Measurements from ENCODE around the gene SYCE3. TPM values are rescaled to one million over a fixed set of nuclear protein-coding genes. Genes with fewer than 3 reads are reported as not detected.

SYCE3 gene
- total RNA-seq, 2 donors from 2014 or later: not detected

DNA sequence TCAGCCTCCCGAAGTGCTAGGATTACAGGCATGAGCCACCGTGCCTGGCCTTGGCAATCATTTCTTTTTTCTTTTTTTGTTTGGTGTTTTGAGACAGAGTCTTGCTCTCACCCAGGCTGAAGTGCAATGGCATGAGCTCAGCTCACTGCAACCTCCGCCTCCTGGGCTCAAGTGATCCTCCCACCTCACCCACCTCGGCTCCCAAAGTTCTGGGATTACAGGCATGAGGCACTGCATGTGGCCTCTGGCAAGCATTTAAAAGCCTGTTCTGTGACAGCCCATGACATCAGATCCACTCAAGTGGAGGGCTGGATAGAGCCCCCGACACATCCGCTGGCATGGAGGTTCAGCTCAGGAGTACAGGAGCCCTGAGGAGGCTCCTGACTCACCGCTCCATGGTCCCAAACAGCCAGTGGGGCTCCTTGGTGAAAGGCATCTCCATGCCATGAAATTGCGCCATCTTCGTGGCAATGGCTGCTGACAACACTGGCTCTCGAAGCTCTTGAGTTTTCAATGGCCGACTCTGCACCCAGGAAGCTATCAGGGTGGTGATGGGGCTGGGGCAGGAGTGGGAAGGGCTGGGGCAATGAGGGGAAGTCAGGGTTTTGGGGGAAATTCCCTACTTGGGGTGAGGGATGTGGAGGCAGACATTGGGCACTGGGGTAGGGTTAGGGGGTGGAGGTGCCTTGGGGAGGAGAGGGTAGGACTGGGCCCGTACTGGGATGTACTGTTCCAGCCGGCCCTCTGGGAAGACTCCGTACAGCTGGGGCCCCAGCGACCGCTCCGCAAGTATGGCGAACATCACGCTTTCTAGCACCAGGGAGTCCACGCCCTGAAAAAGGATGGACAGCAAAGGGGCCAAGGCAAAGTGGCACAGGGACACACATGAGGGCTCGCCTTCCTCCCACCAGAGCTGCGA, 18.6 kb upstream of the SYCE3 start:
- peaks cover 0 to 48% of the 10 kb centered on the region in 2 donors for H3K4me1 ChIP-seq
- H3K27me3 ChIP-seq: no peaks in the 10 kb centered on the region
- TF ChIP-seq, protein P1, sequence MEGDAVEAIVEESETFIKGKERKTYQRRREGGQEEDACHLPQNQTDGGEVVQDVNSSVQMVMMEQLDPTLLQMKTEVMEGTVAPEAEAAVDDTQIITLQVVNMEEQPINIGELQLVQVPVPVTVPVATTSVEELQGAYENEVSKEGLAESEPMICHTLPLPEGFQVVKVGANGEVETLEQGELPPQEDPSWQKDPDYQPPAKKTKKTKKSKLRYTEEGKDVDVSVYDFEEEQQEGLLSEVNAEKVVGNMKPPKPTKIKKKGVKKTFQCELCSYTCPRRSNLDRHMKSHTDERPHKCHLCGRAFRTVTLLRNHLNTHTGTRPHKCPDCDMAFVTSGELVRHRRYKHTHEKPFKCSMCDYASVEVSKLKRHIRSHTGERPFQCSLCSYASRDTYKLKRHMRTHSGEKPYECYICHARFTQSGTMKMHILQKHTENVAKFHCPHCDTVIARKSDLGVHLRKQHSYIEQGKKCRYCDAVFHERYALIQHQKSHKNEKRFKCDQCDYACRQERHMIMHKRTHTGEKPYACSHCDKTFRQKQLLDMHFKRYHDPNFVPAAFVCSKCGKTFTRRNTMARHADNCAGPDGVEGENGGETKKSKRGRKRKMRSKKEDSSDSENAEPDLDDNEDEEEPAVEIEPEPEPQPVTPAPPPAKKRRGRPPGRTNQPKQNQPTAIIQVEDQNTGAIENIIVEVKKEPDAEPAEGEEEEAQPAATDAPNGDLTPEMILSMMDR (IDR thresholded peaks at IDR 0.05): no peak
- peak overlapping the region; percentile 69 to 85 for H3K4me3 ChIP-seq
- no peaks in the 10 kb centered on the region for H3K9me3 ChIP-seq
- H3K27ac ChIP-seq: peak overlapping the region; percentile 96 to 98
- DNase-seq (ENCODE audit: low spot score): no peak
- H3K36me3 ChIP-seq: peaks cover 3% of the 10 kb centered on the region

DNA sequence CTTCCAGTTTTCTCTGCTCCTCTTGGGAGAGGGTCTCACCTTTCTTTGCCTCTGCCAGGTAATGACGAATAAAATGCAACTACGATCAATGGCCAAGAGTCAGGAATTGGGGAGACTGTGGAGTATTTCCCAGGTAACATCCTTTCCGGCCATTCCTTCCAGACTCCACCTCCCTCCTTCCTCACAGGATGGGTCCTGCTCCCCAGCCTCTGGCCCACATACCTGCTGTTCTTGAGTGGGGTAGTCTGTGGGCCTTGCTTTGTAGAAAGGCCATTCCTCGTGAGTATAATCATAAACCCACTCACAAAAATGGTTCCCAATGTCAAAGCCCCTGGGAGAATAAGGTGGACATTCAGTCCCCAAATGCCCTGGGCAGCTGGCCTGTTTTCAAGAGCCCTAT, 17.0 kb upstream of the SYCE3 start:
- TF ChIP-seq, protein P1 (IDR thresholded peaks at IDR 0.05): no peak
- peaks cover 0 to 54% of the 10 kb centered on the region in 2 donors for H3K4me1 ChIP-seq
- no peaks in the 10 kb centered on the region for H3K9me3 ChIP-seq
- peak overlapping the region; percentile 85 to 96 for H3K27ac ChIP-seq
- H3K36me3 ChIP-seq: peaks cover 15% of the 10 kb centered on the region
- H3K4me3 ChIP-seq: no peak overlapping the region
- DNase-seq (ENCODE audit: low spot score): no peak
- no peaks in the 10 kb centered on the region for H3K27me3 ChIP-seq

DNA sequence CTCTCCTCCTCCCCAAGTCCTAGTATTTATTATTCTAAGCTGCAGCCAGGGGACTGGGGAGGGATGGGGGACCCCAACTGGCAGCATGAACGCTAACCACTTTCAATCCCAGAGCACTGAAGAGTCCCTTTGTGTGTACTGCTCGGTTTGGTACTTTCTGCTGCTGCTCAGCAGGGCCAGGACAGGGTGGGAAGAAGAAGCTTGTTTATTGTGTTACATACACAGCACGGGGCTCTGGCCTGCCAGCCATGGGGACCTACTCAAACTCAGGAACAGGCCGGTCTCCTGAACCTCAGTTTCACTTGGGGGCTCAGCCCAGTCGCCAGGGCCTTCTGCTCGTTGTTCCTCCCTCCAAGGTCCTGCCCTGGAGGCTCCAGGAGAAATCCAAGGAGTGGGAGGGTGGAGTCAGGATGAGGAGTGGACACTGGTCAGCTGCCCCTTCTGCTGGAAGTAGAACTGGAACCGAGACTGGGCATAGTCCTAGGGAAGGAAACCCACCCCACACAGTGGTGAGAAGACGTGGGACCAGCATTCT, 16.1 kb upstream of the SYCE3 start:
- no peaks in the 10 kb centered on the region for H3K9me3 ChIP-seq
- peak overlapping the region; percentile 85 to 96 for H3K27ac ChIP-seq
- H3K27me3 ChIP-seq: no peaks in the 10 kb centered on the region
- H3K4me3 ChIP-seq: peak overlapping the region; percentile 58 to 69
- peaks cover 0 to 53% of the 10 kb centered on the region in 2 donors for H3K4me1 ChIP-seq
- peaks cover 21% of the 10 kb centered on the region for H3K36me3 ChIP-seq
- TF ChIP-seq, protein P1 (IDR thresholded peaks at IDR 0.05): no peak
- no peak for DNase-seq (ENCODE audit: low spot score)

DNA sequence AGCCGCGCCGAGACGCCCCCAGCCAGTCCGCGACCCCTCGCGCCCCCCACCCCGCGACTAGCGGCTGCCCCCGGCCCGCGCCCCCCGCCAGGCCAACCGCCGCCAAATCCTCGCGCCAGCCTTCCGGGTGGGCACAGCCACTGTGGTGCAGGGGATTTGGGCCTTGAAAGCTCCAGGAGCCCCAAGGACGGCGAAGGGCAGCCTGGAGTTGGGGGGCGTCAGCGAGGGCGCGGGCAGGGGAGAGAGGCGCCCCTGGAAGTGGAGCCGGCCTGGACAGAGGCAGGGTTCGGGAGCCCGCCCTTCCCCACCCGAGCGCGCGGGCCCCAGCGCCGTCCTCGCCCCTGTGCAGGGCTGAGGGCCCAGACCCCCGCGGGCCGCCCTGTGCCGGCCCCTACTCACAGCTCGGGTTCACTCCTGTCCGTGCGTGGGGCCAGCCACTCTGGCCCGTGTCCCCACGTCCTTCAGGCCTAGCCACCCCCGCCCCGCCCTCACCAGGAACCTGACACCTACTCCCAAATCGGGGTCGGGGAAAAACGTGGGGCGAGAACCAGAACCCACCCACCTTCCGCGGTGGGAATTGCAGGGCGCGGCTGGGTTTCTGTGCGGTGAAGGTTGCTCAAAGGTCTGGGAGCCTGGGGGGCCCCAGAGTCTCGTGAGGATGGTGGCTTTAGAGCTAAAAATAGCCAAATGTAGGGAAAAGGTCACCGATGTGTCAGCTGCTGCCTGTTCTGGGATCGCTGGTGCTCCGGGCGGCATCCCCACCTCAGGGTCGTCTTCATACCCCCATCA, 15.5 kb upstream of the SYCE3 start, which contains the start of gene CPT1B:
Gene CPT1B, minus strand, starts transcription at position 441 of the 789 bp plus-strand sequence. CDS start 512 bp downstream, outside the sequence.
- DNase-seq (ENCODE audit: low spot score): no peak
- Histone ChIP-seq H3K36me3 (peaks cover 28% of the 10 kb centered on the region), H3K9me3 (no peaks in the 10 kb centered on the region), H3K4me1 (peaks cover 0 to 46% of the 10 kb centered on the region in 2 donors), H3K4me3 (peak within 1 kb of the TSS; percentile 58 to 69), H3K27me3 (no peaks in the 10 kb centered on the region), H3K27ac (peak within 1 kb of the TSS; percentile 85 to 96)
- TF ChIP-seq, protein P1 (IDR thresholded peaks at IDR 0.05): peak in 1 of 2 donors; percentile 34

DNA sequence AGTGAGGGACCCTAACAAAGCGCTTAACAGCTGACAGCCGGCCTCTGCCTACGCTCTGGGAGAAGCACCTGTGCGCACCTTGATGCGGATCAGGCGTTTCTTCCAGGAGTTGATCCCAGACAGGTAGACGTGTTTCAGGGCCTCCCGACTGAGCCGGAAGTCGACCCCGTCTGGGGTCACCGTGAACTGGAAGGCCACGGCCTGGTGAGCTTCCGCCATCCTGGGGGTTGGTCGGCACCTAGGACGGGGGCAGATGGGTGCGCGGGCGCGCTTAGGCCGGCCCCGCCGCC, 14.9 kb upstream of the SYCE3 start:
- peak overlapping the region; percentile 85 to 96 for H3K27ac ChIP-seq
- H3K4me1 ChIP-seq: peaks cover 0 to 46% of the 10 kb centered on the region in 2 donors
- TF ChIP-seq, protein P1 (IDR thresholded peaks at IDR 0.05): no peak
- H3K27me3 ChIP-seq: no peaks in the 10 kb centered on the region
- peak overlapping the region; percentile 58 to 69 for H3K4me3 ChIP-seq
- H3K9me3 ChIP-seq: no peaks in the 10 kb centered on the region
- H3K36me3 ChIP-seq: peaks cover 33% of the 10 kb centered on the region
- DNase-seq (ENCODE audit: low spot score): no peak

All from right atrium auricular region (tissue), 2 donors.